ENCODE data around the gene UNC119B.

UNC119B gene

GRCh38 chr12:120767071-120768024 is 57.1 kb downstream of the UNC119B start:
- DNase-seq (ENCODE audit: low read depth), result no peak

- DNase-seq (ENCODE audit: low read depth), result no peak
Observed at GRCh38 chr12:120771097-120771496, 60.8 kb downstream of the UNC119B start.

All from stimulated activated CD8-positive, alpha-beta memory T cell treated with anti-CD3 and anti-CD28 coated beads, Interleukin-15, amount 100 ng/mL, for 24 hours (primary cell).